ENCODE measurements around the gene CORO1A.
"Not testable (repeated sequence)": the region's sequence is repeated elsewhere in the genome, so short reads cannot be mapped to it uniquely, and the experiment has no call there.

CORO1A gene

DNA sequence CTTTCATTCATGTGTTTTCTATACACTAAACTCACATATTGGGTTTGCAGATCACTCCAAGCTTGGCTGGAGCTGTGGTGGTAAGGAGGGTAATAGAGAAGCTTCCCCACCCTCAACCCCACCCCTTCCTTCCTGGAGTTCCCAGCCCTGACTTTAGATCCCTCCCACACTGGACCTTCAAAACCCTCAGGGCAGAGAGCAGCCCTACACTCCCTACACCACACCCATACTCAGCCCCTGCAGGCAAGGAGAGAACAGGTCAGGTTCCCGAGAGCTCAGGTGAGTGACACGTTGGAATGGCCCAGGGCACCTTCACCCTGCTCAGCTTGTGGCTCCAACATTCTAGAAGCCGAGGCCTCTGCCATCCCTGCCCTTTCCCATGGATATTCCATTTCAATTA is 15.6 kb downstream of the CORO1A start, which contains the start of gene SULT1A3:
TSS of gene SULT1A3 (plus strand) at position 207 of the 400 bp plus-strand sequence. CDS start 1,474 bp downstream, outside the sequence.
- TF ChIP-seq POLR2AphosphoS5 (IDR thresholded peaks at IDR 0.05; ENCODE audit: low read depth, low read length); TAF1 (IDR thresholded peaks at IDR 0.05; ENCODE audit: borderline replicate concordance, insufficient read depth, low read length); REST (IDR thresholded peaks at IDR 0.05; ENCODE audit: insufficient read depth in 1 of 2, low read depth in 2 of 2, low read length in 2 of 2): not testable (repeated sequence)

Measured in PFSK-1 (cell line).